ENCODE measurements around the gene POTEJ. TPM values are rescaled to one million over a fixed set of nuclear protein-coding genes. Genes with fewer than 3 reads are reported as not detected.
"Not testable (repeated sequence)": the region's sequence is repeated elsewhere in the genome, so short reads cannot be mapped to it uniquely, and the experiment has no call there.

The POTEJ gene
- not detected for total RNA-seq

DNA sequence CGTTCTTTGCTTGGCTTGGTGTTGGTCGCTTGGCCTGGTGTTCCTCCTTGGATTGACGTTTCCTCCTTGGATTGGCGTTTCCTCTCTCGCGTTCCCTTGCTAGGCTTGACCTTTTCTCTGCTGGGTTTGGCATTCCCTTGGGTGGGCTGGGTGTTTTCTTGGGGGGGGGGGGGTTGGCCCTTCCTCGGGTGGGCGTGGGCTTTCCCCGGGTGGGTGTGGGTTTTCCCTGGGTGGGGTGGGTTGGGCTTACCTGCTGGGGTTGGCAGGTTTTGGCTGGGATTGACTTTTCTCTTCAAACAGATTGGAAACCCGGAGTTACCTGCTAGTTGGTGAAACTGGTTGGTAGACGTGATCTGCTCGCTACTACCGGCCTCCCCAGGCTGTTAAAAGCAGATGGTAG, at the start of gene POTEJ:
Gene POTEJ, plus strand, starts transcription at position 301 of the 400 bp plus-strand sequence. Its CDS starts 93 bp downstream, at position 394.
- not testable (repeated sequence) for DNase-seq (ENCODE audit: low spot score)

- not testable (repeated sequence) for DNase-seq (ENCODE audit: low spot score)
Measured at GRCh38 chr2:130566165-130566564, 45.1 kb upstream of the POTEJ start.

DNA sequence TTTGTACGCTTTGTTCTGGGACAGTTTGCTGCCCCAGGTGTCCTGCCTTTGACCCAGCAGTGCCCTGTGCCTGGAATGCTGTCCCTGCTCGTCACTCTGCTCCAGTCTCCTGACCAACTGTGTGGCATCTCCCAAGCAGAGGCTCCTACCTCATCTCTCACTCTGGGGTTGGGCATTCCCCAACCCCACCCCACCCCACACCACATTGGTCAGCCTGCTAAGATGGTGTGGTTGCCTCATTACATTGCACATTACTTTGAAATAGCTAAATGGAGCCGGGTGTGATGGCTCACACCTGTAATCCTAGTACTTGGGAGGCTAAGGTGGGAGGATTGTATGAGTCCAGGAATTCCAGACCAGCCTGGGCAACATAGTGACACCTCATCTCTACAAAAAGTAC, 39.3 kb upstream of the POTEJ start:
- DNase-seq (ENCODE audit: low spot score), result not testable (repeated sequence)

DNA sequence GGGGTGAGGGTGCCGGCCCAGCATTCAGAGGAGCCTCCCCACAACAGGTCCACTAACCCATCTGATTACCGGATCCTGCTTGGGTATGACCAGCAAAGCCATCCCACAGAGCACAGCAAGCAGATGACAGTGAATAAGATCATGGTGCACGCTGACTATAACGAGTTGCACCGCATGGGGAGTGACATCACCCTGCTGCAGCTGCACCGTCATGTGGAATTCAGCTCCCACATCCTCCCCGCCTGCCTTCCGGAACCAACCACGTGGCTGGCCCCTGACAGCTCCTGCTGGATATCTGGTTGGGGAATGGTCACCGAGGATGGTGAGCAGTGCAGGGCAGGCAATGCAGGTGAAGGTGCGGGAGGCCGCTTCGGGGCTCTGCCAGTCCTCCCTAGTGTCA, 37.0 kb upstream of the POTEJ start:
- DNase-seq (ENCODE audit: low spot score), result not testable (repeated sequence)

DNA sequence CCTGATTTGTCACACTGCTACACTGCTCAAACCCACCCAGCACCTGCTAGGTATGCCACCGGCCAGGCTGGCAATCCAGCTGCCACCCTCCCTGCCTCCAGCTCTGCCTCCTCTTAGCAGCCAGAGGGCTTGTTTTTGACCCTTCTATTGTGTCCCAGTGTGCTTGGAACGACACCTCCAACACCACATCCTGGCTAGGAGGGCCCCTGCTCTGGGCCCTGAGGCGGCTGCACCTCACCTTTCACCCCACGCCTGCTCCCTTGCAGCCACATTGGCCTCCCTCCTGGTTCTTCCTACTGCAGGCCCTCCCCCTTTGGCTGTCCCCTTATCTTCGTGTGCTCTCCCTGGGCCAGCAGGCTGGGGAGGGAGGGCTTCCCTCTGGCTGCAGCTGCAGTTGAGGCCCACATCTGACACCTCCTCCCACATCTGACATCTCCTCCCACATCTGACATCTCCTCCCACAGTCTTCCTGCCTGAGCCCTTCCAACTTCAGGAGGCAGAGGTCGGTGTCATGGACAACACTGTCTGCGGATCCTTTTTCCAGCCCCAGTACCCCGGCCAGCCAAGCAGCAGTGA, 34.9 kb upstream of the POTEJ start:
- not testable (repeated sequence) for DNase-seq (ENCODE audit: low spot score)

GRCh38 chr2:130577559-130577958, 33.7 kb upstream of the POTEJ start:
- DNase-seq (ENCODE audit: low spot score), result not testable (repeated sequence)

DNA sequence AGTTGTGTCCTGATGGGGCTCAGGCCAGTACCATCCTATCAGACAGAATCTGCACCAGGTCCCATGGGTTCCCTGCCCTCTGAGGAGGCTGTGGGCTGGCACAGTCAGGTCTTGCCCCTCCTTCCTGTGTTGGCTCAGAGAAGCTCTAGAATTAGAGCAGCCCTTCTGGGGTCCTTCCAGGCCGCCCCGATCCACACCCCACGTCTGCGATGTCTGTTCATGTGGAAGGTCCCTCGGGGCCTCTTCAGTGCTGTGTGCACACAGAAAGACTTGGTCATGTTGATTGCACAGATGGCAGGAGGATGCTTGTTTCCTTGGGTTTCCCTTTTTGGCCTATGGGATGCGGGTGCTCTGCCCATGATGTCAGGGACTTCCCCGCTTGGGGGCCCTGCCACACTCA, 32.1 kb upstream of the POTEJ start:
- DNase-seq (ENCODE audit: low spot score), result not testable (repeated sequence)

DNA sequence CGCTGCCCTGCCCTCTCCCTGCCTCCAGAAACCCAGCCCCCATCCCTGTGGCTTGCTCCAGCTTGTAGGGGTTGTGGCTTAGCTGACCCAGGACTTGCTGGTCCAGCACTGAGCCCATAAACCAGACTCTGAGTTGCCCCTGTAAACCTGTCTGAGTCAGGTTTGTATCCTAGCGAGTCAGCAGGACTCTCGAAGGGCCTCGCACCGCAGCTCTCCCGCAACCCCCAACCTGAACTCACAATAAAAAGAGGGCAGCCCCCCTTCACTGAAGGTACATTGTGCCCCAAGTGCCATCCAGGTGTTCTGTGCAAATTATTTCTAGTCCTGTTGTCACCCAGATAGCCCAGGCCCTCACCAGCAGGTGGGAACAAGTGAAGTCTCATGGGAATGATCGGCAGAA, 29.7 kb upstream of the POTEJ start:
- not testable (repeated sequence) for DNase-seq (ENCODE audit: low spot score)

- DNase-seq (ENCODE audit: low spot score), result not testable (repeated sequence)
Measured at GRCh38 chr2:130582970-130583369, 28.3 kb upstream of the POTEJ start.

- DNase-seq (ENCODE audit: low spot score), result not testable (repeated sequence)
Measured at GRCh38 chr2:130583582-130583981, 27.7 kb upstream of the POTEJ start.

- not testable (repeated sequence) for DNase-seq (ENCODE audit: low spot score)
Measured at GRCh38 chr2:130584726-130585125, 26.5 kb upstream of the POTEJ start.

GRCh38 chr2:130588688-130589458, 22.4 kb upstream of the POTEJ start:
- not testable (repeated sequence) for DNase-seq (ENCODE audit: low spot score)

- DNase-seq (ENCODE audit: low spot score), result not testable (repeated sequence)
Measured at GRCh38 chr2:130590170-130590841, 20.9 kb upstream of the POTEJ start.

GRCh38 chr2:130590842-130591359, 20.3 kb upstream of the POTEJ start:
- not testable (repeated sequence) for DNase-seq (ENCODE audit: low spot score)

GRCh38 chr2:130592791-130593414, 18.3 kb upstream of the POTEJ start:
- DNase-seq (ENCODE audit: low spot score), result not testable (repeated sequence)

- not testable (repeated sequence) for DNase-seq (ENCODE audit: low spot score)
Measured at GRCh38 chr2:130594011-130594410, 17.2 kb upstream of the POTEJ start.

- DNase-seq (ENCODE audit: low spot score), result not testable (repeated sequence)
Measured at GRCh38 chr2:130596757-130597156, 14.5 kb upstream of the POTEJ start.

DNA sequence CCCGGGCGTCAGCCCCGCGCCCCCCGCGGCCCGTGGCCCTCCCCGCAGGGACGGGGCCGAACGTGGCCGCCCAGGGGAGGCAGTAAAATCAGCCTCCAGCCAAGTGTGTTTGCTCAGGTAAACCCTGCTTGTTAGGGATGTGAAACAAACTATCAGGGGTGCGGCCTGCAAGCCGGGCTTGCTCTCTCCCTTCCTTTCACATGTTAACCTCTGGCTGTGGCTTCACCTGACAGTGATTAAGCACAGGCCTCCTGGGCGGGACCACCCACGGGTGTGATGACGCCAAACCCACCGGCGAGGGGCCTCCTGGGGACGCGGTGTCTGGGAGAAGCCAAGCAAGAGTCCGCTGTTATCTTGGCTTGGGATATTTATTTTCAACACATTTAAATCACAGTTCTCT, 13.2 kb upstream of the POTEJ start:
- not testable (repeated sequence) for DNase-seq (ENCODE audit: low spot score)

DNA sequence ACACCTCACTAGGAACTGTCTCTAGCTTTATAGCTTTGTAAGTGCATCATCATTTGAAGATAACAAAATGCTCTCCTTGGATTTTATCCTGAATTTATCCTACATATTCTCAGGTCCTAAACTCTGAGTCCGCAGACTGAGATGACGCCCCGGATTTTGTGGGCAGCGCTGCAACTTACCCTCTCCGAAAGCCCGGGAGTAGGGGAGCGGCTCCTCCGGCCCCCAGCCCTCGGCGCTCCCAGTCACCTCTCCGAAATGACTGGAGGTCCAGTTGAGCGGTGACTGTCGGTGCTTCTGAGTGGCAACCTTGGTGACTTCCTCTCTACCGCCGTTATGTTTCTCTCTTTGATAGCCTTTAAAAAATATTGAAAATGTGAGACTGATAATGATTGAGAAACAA, 12.8 kb upstream of the POTEJ start:
- not testable (repeated sequence) for DNase-seq (ENCODE audit: low spot score)

DNA sequence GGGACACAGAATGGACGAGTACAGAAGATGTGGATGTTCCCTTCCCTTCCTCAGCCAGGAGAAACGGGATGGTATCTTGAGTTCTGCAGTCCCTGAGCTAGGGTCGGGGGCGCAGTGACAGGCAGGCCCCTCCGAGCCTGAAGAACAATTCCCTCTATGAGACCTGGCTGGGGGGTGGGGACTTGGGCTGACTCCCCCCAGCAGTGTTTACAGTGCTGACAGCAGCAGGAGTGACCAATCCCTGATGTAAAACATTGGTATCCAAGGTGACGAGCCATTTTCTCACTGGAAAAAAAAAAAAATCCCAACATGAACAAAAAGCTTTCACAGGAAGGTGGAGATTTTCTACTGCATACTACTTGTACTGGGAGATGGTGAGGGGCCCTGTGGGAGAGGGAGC, 11.8 kb upstream of the POTEJ start, which contains the start of gene CFC1:
Gene CFC1, minus strand, starts transcription at position 183 of the 400 bp plus-strand sequence. CDS start 288 bp downstream, outside the sequence.
- DNase-seq (ENCODE audit: low spot score), result not testable (repeated sequence)

DNA sequence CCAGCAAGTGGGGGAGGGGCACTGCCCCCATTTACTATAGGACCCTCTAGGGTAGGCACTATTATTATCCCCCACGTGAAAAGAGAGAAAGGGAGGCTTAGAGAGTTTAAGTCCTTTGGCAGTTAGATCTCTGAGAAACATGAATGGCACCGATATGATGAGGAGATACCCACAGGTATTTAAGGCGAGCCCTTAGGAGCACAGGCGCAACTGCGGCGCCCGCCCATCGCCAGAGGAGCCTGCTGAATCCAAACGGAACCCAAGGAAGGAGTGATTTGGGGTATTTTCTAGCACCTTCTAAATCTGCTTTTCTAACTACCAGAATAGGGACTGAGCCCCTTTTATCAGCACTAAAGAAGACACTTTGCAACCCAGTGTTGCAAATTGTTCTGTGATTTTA, 11.3 kb upstream of the POTEJ start:
- DNase-seq (ENCODE audit: low spot score), result not testable (repeated sequence)

Measured in ureter (tissue), 1 donor.